Measurements from ENCODE around the gene FST. TPM values are rescaled to one million over a fixed set of nuclear protein-coding genes. Genes with fewer than 3 reads are reported as not detected.

The FST gene
- total and polyA plus RNA-seq, 2 of the 13 experiments (the other 11 are each of a cell fraction or from before 2014, with no cell fraction given) = 38.6 to 136 TPM

- POLR2A ChIA-PET = no interaction called here
- Histone ChIP-seq H3K27me3 (ENCODE audit: control insufficient read depth in 1 of 2, insufficient read depth in 2 of 2, low read length in 2 of 2) (no peaks in the 10 kb centered on the region), H4K20me1 (ENCODE audit: insufficient read depth, low read length) (no peaks in the 10 kb centered on the region), H3K9ac (ENCODE audit: insufficient read depth, low read depth, low read length) (no peak overlapping the region), H2AFZ (ENCODE audit: low read length) (no peak overlapping the region), H3K27ac (ENCODE audit: extremely low read length, insufficient read depth, low read length) (no peak overlapping the region), H3K36me3 (replicated peaks in 1 of 2; ENCODE audit: control insufficient read depth in 1 of 2, insufficient read depth in 2 of 2, low read length in 2 of 2) (no peaks in the 10 kb centered on the region), H3K9me3 (ENCODE audit: low read length) (peaks cover 9% of the 10 kb centered on the region), H3K4me1 (ENCODE audit: insufficient read depth, low read length) (no peaks in the 10 kb centered on the region), H3K79me2 (ENCODE audit: insufficient read depth, low read length) (no peaks in the 10 kb centered on the region), H3K4me3 (replicated peaks in 1 of 3; ENCODE audit: insufficient read depth in 1 of 3, low read depth in 2 of 3, low read length in 3 of 3) (no peak overlapping the region), H3K4me2 (ENCODE audit: low read depth, low read length) (no peak overlapping the region)
- no peak for DNase-seq (ENCODE audit: low spot score)
- FAIRE-seq = no peak
- WGBS (ENCODE audit: low lambda C conversion rate) = 1% methylated on average over 4 of the region's 4 CpGs
- BruUV-seq (replicated peaks) = no TSS peak
- TF ChIP-seq IKZF4 (CRISPR knock-in tag; IDR thresholded peaks at IDR 0.05; ENCODE audit: borderline replicate concordance, low read depth, not compliant biosample characterization) = no peak
- no peak for TF ChIP-seq SP4 (CRISPR knock-in tag; IDR thresholded peaks at IDR 0.05)
- no peak for TF ChIP-seq HHEX (CRISPR knock-in tag; IDR thresholded peaks at IDR 0.05)
- no peak for TF ChIP-seq KLF11 (CRISPR knock-in tag; IDR thresholded peaks at IDR 0.05)
- TF ChIP-seq ATF3 (CRISPR knock-in tag; IDR thresholded peaks at IDR 0.05) = no peak
- no peak for TF ChIP-seq ZNF432 (CRISPR knock-in tag; IDR thresholded peaks at IDR 0.05; ENCODE audit: borderline replicate concordance)
- TF ChIP-seq RBFOX2 (IDR thresholded peaks at IDR 0.05; ENCODE audit: low read depth, low read length) = no peak
- TF ChIP-seq ZSCAN12 (CRISPR knock-in tag; IDR thresholded peaks at IDR 0.05) = no peak
- TF ChIP-seq SP140L (CRISPR knock-in tag; IDR thresholded peaks at IDR 0.05; ENCODE audit: borderline replicate concordance) = no peak
- no peak for TF ChIP-seq NR3C1 (CRISPR knock-in tag; IDR thresholded peaks at IDR 0.05)
- CTCF ChIA-PET (ENCODE audit: low intra/inter-chr PET ratio, low total read pairs) = no interaction called here
- in situ Hi-C loops (cut with HindIII; ENCODE audit: extremely low pct_ligation_motif_present, low pct_unique_long_range_greater_than_20kb) = no loop called here
- no peak for ATAC-seq
- intact Hi-C loops (cut with micrococcal nuclease; ENCODE audit: unreplicated experiment) = no loop called here
Measured at GRCh38 chr5:53507013-53507412, 26.6 kb downstream of the FST start.

GRCh38 chr5:53508125-53508524 is 27.7 kb downstream of the FST start:
- FAIRE-seq (no peak), DNase-seq (ENCODE audit: low spot score) (no peak), ATAC-seq (no peak)
- Histone ChIP-seq H3K27ac (ENCODE audit: extremely low read length, insufficient read depth, low read length) (no peak overlapping the region), H3K4me1 (ENCODE audit: insufficient read depth, low read length) (no peaks in the 10 kb centered on the region), H3K79me2 (ENCODE audit: insufficient read depth, low read length) (no peaks in the 10 kb centered on the region), H4K20me1 (ENCODE audit: insufficient read depth, low read length) (no peaks in the 10 kb centered on the region), H3K4me3 (replicated peaks in 1 of 3; ENCODE audit: insufficient read depth in 1 of 3, low read depth in 2 of 3, low read length in 3 of 3) (no peak overlapping the region), H2AFZ (ENCODE audit: low read length) (no peak overlapping the region), H3K27me3 (ENCODE audit: control insufficient read depth in 1 of 2, insufficient read depth in 2 of 2, low read length in 2 of 2) (no peaks in the 10 kb centered on the region), H3K9me3 (ENCODE audit: low read length) (peaks cover 9% of the 10 kb centered on the region), H3K36me3 (replicated peaks in 1 of 2; ENCODE audit: control insufficient read depth in 1 of 2, insufficient read depth in 2 of 2, low read length in 2 of 2) (no peaks in the 10 kb centered on the region), H3K9ac (ENCODE audit: insufficient read depth, low read depth, low read length) (no peak overlapping the region), H3K4me2 (ENCODE audit: low read depth, low read length) (no peak overlapping the region)
- CTCF ChIA-PET (ENCODE audit: low intra/inter-chr PET ratio, low total read pairs) = no interaction called here
- no TSS peak for BruUV-seq (replicated peaks)
- intact Hi-C loops (cut with micrococcal nuclease; ENCODE audit: unreplicated experiment) = no loop called here
- POLR2A ChIA-PET = interaction anchor here (0.7 kb wide), 1 partner anchor 45 kb away, joined by 3 read pairs; no protein-coding TSS in a partner anchor
- in situ Hi-C loops (cut with HindIII; ENCODE audit: extremely low pct_ligation_motif_present, low pct_unique_long_range_greater_than_20kb) = no loop called here
- WGBS (ENCODE audit: low lambda C conversion rate) = 17% methylated on average over 3 of the region's 3 CpGs
- TF ChIP-seq ZSCAN21 (CRISPR knock-in tag; IDR thresholded peaks at IDR 0.05; ENCODE audit: borderline replicate concordance) = no peak
- no peak for TF ChIP-seq NCOR1 (IDR thresholded peaks at IDR 0.05; ENCODE audit: borderline replicate concordance, low read length)
- no peak for TF ChIP-seq ZNF724P (CRISPR knock-in tag; IDR thresholded peaks at IDR 0.05; ENCODE audit: borderline replicate concordance)
- TF ChIP-seq SATB2 (CRISPR knock-in tag; IDR thresholded peaks at IDR 0.05) = no peak
- TF ChIP-seq FOXJ3 (CRISPR knock-in tag; IDR thresholded peaks at IDR 0.05; ENCODE audit: borderline replicate concordance) = no peak
- TF ChIP-seq ZNF678 (CRISPR knock-in tag; IDR thresholded peaks at IDR 0.05) = no peak
- no peak for TF ChIP-seq ZNF121 (CRISPR knock-in tag; IDR thresholded peaks at IDR 0.05)
- no peak for TF ChIP-seq ZNF749 (CRISPR knock-in tag; IDR thresholded peaks at IDR 0.05; ENCODE audit: borderline replicate concordance)
- no peak for TF ChIP-seq ZBTB20 (CRISPR knock-in tag; IDR thresholded peaks at IDR 0.05; ENCODE audit: borderline replicate concordance, low read depth)
- TF ChIP-seq ZNF564 (CRISPR knock-in tag; IDR thresholded peaks at IDR 0.05) = no peak
- no peak for TF ChIP-seq HNF1B (CRISPR knock-in tag; IDR thresholded peaks at IDR 0.05)

Measured in HepG2 (cell line).